Skeletal muscle tissue (tissue), 4 donors: Measurements from ENCODE around the gene SOX6. TPM values are rescaled to one million over a fixed set of nuclear protein-coding genes. Genes with fewer than 3 reads are reported as not detected.
A peak's percentile ranks its signal among the peaks of the same experiment; 100 is the strongest.

ENCODE experiments used
- H3K27ac ChIP-seq: one replicate; pipeline ENCODE4 v1.7.0; 2013; ENCODE audit warnings: mild to moderate bottlenecking, low read depth, low read length, inconsistent platforms
- H3K27me3 ChIP-seq, 3 donors: one replicate each; pipeline ENCODE4 v1.7.0; 2013; ENCODE audit warnings: low read length in 3 of 3; ENCODE audit not compliant: control insufficient read depth in 3 of 3, insufficient read depth in 3 of 3
- H3K36me3 ChIP-seq, 3 donors: one replicate each; pipeline ENCODE4 v1.7.0; 2013; ENCODE audit warnings: low read length in 3 of 3; ENCODE audit not compliant: control insufficient read depth in 3 of 3, insufficient read depth in 3 of 3
- H3K4me1 ChIP-seq, 3 donors: one replicate each; pipeline ENCODE4 v1.7.0; 2013; ENCODE audit warnings: low read length in 3 of 3, mild to moderate bottlenecking in 3 of 3; ENCODE audit not compliant: control insufficient read depth in 3 of 3, insufficient read depth in 3 of 3
- H3K4me3 ChIP-seq, 3 donors: one replicate each; pipeline ENCODE4 v1.7.0; 2013; ENCODE audit warnings: low read length in 3 of 3
- H3K9ac ChIP-seq, 3 donors: one replicate each; pipeline ENCODE4 v1.7.0; 2013; ENCODE audit warnings: low read length in 3 of 3, mild to moderate bottlenecking in 3 of 3, moderate library complexity in 2 of 3, low read depth in 1 of 3
- H3K9me3 ChIP-seq, 3 donors: one replicate each; pipeline ENCODE4 v1.7.0; 2013; ENCODE audit warnings: low read length in 3 of 3; ENCODE audit not compliant: control insufficient read depth in 3 of 3
- total RNA-seq: library from RNA; depleted of rRNA; stranded (reverse); fragments of >200 nt; gene quantifications from one replicate; pipeline ENCODE4 v1.2.3, GENCODE V29; 2014
- donor health status: Osteomylitis.

SOX6 gene
- total RNA-seq, 1 donor from 2014 or later = 50.1 TPM

DNA sequence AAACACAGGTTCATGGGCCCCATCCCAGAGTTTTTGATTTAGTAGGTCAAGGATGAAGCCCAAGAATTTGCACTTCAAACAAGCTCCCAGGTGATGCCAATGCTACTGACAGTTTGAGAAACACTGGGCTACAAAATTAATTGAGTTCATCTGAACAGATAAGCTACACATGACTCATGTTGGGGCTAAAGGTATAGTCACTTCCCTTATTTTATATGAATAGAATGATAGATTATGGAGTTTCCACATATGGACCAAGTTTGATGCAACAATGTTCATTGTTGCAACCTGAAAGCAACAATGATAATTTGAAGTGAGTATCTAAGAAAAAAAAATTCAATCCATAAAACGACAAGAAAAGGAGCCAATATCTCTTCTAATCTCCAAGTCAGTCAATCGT is 54.9 kb downstream of the SOX6 start:
- H3K27ac ChIP-seq = no peak overlapping the region
- peaks cover 7 to 15% (median 14%) of the 10 kb centered on the region in 3 donors for H3K4me1 ChIP-seq
- no peak overlapping the region for H3K4me3 ChIP-seq
- no peaks in the 10 kb centered on the region for H3K9me3 ChIP-seq
- no peaks in the 10 kb centered on the region for H3K36me3 ChIP-seq
- no peaks in the 10 kb centered on the region for H3K27me3 ChIP-seq
- H3K9ac ChIP-seq = no peak overlapping the region

DNA sequence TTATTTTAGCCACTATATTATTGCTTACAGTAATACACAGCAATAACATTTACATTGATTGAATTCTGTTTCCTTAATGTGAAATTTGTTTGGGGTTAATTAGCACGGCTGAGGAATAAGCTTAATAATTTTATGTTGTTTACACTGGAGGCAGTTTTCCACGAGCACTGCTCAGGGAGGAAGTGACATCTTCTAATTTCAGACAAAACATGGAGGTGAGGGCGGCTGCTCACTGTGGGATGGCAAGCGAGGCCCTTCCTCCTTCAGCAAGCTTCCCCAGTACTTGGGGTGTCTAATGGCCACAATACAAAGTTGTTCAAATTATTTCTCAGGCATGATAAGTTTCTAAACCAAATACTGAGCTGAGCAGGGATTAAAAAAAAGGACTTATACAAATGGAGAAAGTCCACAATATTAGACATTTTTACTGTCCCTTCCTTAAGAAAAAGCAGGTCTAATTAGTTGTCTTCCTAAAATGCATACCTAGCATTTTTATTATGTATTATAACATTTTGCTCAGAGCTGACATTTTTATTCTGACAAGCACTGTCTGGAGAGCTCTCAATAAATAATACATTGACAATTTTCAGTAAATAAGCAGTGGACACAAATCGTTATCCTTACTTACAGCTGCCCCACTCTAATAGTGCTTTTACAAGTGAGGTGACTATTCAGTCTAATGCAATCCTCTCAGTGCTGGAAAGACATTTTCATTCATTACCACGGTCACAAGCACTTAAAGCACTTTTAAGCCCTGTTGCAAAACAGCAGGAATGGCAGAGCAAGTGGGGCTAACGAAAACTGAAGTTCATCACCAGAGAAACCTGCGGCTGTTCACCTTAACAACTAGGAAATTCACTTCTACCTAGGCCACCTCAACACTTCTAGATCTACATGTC is 56.2 kb downstream of the SOX6 start:
- Histone ChIP-seq H3K9me3 (no peaks in the 10 kb centered on the region), H3K4me1 (peaks cover 7 to 23% (median 21%) of the 10 kb centered on the region in 3 donors), H3K27me3 (no peaks in the 10 kb centered on the region), H3K9ac (no peak overlapping the region), H3K27ac (no peak overlapping the region), H3K4me3 (no peak overlapping the region), H3K36me3 (no peaks in the 10 kb centered on the region)

GRCh38 chr11:16299390-16299789 is 57.0 kb downstream of the SOX6 start:
- H3K36me3 ChIP-seq = no peaks in the 10 kb centered on the region
- no peak overlapping the region for H3K4me3 ChIP-seq
- H3K9me3 ChIP-seq = no peaks in the 10 kb centered on the region
- no peaks in the 10 kb centered on the region for H3K27me3 ChIP-seq
- H3K27ac ChIP-seq = no peak overlapping the region
- H3K4me1 ChIP-seq = peaks cover 7 to 23% (median 21%) of the 10 kb centered on the region in 3 donors
- no peak overlapping the region for H3K9ac ChIP-seq

- peaks cover 16 to 34% (median 21%) of the 10 kb centered on the region in 3 donors for H3K4me1 ChIP-seq
- no peaks in the 10 kb centered on the region for H3K36me3 ChIP-seq
- H3K9ac ChIP-seq = peak overlapping the region in 1 of 3 donors; percentile 15
- H3K27ac ChIP-seq = peak overlapping the region; percentile 42
- no peaks in the 10 kb centered on the region for H3K9me3 ChIP-seq
- H3K27me3 ChIP-seq = no peaks in the 10 kb centered on the region
- H3K4me3 ChIP-seq = no peak overlapping the region
Observed at GRCh38 chr11:16297332-16297731, 59.0 kb downstream of the SOX6 start.

DNA sequence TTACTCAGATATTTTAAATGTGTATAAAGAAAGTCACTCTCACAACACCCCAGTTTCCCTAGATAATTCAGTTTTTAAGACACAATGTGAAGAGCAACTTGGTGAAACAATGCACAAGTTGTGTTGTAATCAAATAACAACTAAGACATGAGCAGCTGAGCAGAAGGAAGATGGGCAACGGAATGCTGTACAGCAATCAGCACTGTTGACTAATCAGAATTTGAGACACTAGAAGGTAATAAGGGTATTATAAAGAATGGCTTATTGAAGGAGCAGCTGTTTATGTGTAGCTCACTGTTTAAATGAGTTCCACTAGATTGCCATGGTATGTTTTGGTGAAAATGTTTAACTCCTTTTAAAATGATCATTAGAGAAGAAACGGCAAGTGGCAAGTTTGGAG is 60.1 kb downstream of the SOX6 start:
- no peak overlapping the region for H3K4me3 ChIP-seq
- H3K4me1 ChIP-seq = peaks cover 16 to 32% (median 21%) of the 10 kb centered on the region in 3 donors
- H3K9ac ChIP-seq = no peak overlapping the region
- H3K27me3 ChIP-seq = no peaks in the 10 kb centered on the region
- H3K27ac ChIP-seq = peak overlapping the region; percentile 17
- no peaks in the 10 kb centered on the region for H3K9me3 ChIP-seq
- no peaks in the 10 kb centered on the region for H3K36me3 ChIP-seq

- H3K27ac ChIP-seq = peak overlapping the region; percentile 17
- H3K27me3 ChIP-seq = no peaks in the 10 kb centered on the region
- H3K36me3 ChIP-seq = no peaks in the 10 kb centered on the region
- H3K9me3 ChIP-seq = no peaks in the 10 kb centered on the region
- peaks cover 16 to 32% (median 19%) of the 10 kb centered on the region in 3 donors for H3K4me1 ChIP-seq
- H3K4me3 ChIP-seq = peak overlapping the region in 1 of 3 donors; percentile 17
- H3K9ac ChIP-seq = peak overlapping the region in 1 of 3 donors; percentile 21
Observed at GRCh38 chr11:16295592-16295991, 60.8 kb downstream of the SOX6 start.

DNA sequence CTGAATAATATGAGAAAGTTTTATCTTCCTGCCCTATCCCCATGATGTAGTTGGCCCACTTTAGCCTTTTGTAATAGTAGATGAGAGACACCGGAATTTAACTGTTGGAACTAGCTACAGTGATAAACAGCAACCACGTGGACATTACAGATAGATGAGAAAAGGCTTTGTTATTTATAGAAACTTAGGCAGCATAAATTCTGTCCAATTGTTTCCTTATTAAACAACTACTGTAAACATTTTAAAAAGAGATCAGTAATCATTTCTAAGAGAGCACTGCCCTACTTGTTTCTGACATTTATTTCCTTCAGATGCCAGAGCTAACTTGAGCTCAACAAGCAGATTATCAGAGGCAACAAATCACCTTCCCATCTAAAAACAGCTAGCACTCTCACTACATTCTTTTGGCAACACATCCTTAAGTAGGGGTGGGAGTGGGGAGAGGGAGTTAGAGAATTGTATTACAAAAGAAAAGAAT is 63.1 kb downstream of the SOX6 start:
- peak overlapping the region; percentile 52 to 69 (median 58) for H3K9ac ChIP-seq
- no peaks in the 10 kb centered on the region for H3K27me3 ChIP-seq
- H3K27ac ChIP-seq = peak overlapping the region; percentile 76
- H3K4me1 ChIP-seq = peaks cover 11 to 32% (median 12%) of the 10 kb centered on the region in 3 donors
- peak overlapping the region in 1 of 3 donors; percentile 5 for H3K4me3 ChIP-seq
- H3K36me3 ChIP-seq = no peaks in the 10 kb centered on the region
- H3K9me3 ChIP-seq = no peaks in the 10 kb centered on the region

DNA sequence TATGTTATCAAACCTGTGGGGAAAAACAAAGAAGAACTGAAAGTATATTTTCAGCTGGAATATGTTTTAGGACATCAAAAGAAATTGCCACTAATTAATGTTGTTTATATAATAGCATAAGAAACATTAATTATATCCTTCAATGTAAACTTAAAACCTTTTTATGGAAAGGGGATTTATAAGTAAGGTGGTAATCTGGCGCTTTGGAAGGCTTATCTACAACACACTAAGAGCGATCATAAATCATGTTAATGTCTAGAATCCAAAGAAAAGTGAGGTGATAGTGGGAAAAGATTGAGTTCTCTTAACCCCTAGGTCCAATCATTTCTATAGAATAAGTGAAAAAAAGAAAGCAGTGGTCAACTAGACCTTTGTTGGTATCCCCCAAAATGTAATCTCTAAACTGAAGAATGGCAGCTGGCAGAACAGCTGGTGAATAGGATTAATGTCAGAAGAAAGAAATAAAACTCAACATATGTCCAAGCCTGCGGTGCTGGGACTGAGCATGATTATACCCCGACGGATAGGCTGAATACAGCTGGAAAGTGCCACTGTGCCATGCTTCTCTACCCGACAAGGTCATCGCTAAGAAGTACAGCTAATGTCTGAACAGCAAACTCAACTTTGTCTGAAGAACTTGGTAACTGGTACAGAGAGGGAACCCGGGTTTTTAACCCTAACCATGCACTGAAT is 64.0 kb downstream of the SOX6 start:
- H3K4me3 ChIP-seq = peak overlapping the region in 1 of 3 donors; percentile 2
- peak overlapping the region in 2 of 3 donors; percentile 46 to 69 for H3K9ac ChIP-seq
- peaks cover 7 to 27% (median 9%) of the 10 kb centered on the region in 3 donors for H3K4me1 ChIP-seq
- no peaks in the 10 kb centered on the region for H3K36me3 ChIP-seq
- H3K27ac ChIP-seq = peak overlapping the region; percentile 76
- H3K27me3 ChIP-seq = no peaks in the 10 kb centered on the region
- H3K9me3 ChIP-seq = no peaks in the 10 kb centered on the region

DNA sequence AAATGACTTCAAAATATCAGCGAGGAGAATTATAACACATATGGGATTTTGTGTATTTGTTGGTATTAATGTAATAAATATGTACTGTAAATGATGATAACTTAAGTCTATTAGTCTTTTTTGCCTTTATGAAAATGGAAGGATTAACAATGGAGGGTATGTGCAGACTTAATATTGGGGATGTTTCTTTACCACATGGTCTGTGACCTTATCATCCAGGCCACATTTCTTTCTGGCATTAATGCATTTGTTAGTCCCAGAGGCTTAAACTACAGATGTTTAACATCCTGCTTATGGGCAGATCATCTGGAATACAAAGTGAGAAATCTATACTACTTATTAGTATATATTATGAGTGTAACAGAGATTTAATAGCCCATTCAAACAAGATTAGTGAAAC is 64.6 kb downstream of the SOX6 start:
- H3K4me3 ChIP-seq = no peak overlapping the region
- H3K27me3 ChIP-seq = no peaks in the 10 kb centered on the region
- no peak overlapping the region for H3K27ac ChIP-seq
- no peaks in the 10 kb centered on the region for H3K36me3 ChIP-seq
- peaks cover 7 to 22% (median 9%) of the 10 kb centered on the region in 3 donors for H3K4me1 ChIP-seq
- H3K9me3 ChIP-seq = no peaks in the 10 kb centered on the region
- H3K9ac ChIP-seq = no peak overlapping the region

- peaks cover 0 to 12% (median 9%) of the 10 kb centered on the region in 3 donors for H3K4me1 ChIP-seq
- H3K4me3 ChIP-seq = no peak overlapping the region
- H3K27me3 ChIP-seq = no peaks in the 10 kb centered on the region
- no peaks in the 10 kb centered on the region for H3K9me3 ChIP-seq
- no peak overlapping the region for H3K27ac ChIP-seq
- no peaks in the 10 kb centered on the region for H3K36me3 ChIP-seq
- no peak overlapping the region for H3K9ac ChIP-seq
Observed at GRCh38 chr11:16289541-16289940, 66.8 kb downstream of the SOX6 start.
